ENCODE data around the gene CLP1. TPM values are rescaled to one million over a fixed set of nuclear protein-coding genes. Genes with fewer than 3 reads are reported as not detected.

The CLP1 gene
- total RNA-seq, 1 donor from 2014 or later, result 20.7 TPM

GRCh38 chr11:57630171-57630570, 27.4 kb upstream of the CLP1 start:
- Mint-ChIP-seq H3K4me1 (ENCODE audit: unreplicated experiment) (peaks cover 14% of the 10 kb centered on the region), H3K4me3 (no peak overlapping the region), H3K9me3 (peaks cover 4% of the 10 kb centered on the region), H3K36me3 (no peaks in the 10 kb centered on the region), H3K27ac (no peak overlapping the region), H3K27me3 (no peaks in the 10 kb centered on the region)
- TF ChIP-seq CTCF (conservative IDR thresholded peaks at IDR 0.05), result no peak
- DNase-seq (ENCODE audit: extremely low spot score, unreplicated experiment), result no peak

GRCh38 chr11:57632116-57632515, 25.4 kb upstream of the CLP1 start:
- Mint-ChIP-seq H3K27me3 (no peaks in the 10 kb centered on the region), H3K4me3 (no peak overlapping the region), H3K9me3 (peaks cover 4% of the 10 kb centered on the region), H3K27ac (no peak overlapping the region), H3K4me1 (ENCODE audit: unreplicated experiment) (peaks cover 19% of the 10 kb centered on the region), H3K36me3 (no peaks in the 10 kb centered on the region)
- DNase-seq (ENCODE audit: extremely low spot score, unreplicated experiment), result no peak
- TF ChIP-seq CTCF (conservative IDR thresholded peaks at IDR 0.05), result no peak

GRCh38 chr11:57633394-57634070, 24.0 kb upstream of the CLP1 start:
- Mint-ChIP-seq H3K36me3 (no peaks in the 10 kb centered on the region), H3K27me3 (no peaks in the 10 kb centered on the region), H3K9me3 (peaks cover 4% of the 10 kb centered on the region), H3K4me3 (peak overlapping the region; percentile 61), H3K4me1 (ENCODE audit: unreplicated experiment) (peaks cover 19% of the 10 kb centered on the region), H3K27ac (peak overlapping the region; percentile 95)
- DNase-seq (ENCODE audit: extremely low spot score, unreplicated experiment), result no peak
- TF ChIP-seq CTCF (conservative IDR thresholded peaks at IDR 0.05), result no peak

- Mint-ChIP-seq H3K36me3 (no peaks in the 10 kb centered on the region), H3K27ac (peak overlapping the region; percentile 95), H3K4me3 (no peak overlapping the region), H3K4me1 (ENCODE audit: unreplicated experiment) (peaks cover 16% of the 10 kb centered on the region), H3K9me3 (peaks cover 2% of the 10 kb centered on the region), H3K27me3 (no peaks in the 10 kb centered on the region)
- no peak for TF ChIP-seq CTCF (conservative IDR thresholded peaks at IDR 0.05)
- no peak for DNase-seq (ENCODE audit: extremely low spot score, unreplicated experiment)
Measured at GRCh38 chr11:57634311-57634710, 23.3 kb upstream of the CLP1 start.

- Mint-ChIP-seq H3K4me1 (ENCODE audit: unreplicated experiment) (peaks cover 11% of the 10 kb centered on the region), H3K36me3 (no peaks in the 10 kb centered on the region), H3K4me3 (no peak overlapping the region), H3K27me3 (no peaks in the 10 kb centered on the region), H3K9me3 (no peaks in the 10 kb centered on the region), H3K27ac (peak overlapping the region; percentile 32)
- no peak for TF ChIP-seq CTCF (conservative IDR thresholded peaks at IDR 0.05)
- DNase-seq (ENCODE audit: extremely low spot score, unreplicated experiment), result no peak
Measured at GRCh38 chr11:57635246-57635645, 22.3 kb upstream of the CLP1 start.
